ENCODE results near the gene ADIPOR1.
"Not testable (repeated sequence)": the region's sequence is repeated elsewhere in the genome, so short reads cannot be mapped to it uniquely, and the experiment has no call there.

Gene ADIPOR1

DNA sequence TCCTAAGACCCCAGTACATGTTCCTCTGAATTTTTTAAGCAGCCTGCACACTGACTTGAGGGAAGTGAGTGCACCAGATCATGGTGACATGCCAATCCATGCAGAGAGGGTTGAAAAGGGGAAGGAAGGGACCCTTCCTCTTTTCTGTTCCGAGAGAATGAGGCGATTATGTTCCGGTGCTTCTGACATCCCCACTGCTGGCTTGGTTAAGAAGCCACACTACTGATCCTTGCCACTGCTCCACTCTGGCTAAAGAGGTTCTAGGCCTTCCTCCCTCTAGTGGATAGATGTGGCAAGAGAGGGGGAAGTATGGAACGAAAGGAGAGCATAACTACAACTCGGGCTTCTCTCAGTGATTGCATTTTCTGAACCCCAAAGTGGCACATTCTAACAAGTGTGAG is 10.8 kb upstream of the ADIPOR1 start:
- DNase-seq = no peak

DNA sequence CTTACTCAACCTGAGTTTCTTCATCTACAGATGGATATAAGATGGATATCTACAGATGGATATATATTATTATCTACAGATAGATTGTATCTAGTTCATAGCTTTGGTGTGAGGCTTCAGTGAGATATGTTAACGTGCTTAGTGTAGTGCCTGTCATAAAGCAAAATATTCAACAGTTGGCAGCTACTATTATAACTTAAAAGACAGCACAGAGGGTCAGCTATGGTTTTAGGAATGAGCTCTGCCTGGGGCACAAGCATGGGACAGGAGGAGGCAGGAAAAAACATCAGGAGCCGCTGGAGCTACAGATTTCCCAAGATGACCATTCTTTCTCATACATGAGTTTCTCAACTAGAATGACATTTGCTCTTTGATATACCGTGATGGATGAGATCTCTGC is 10.2 kb upstream of the ADIPOR1 start:
- DNase-seq = no peak

DNA sequence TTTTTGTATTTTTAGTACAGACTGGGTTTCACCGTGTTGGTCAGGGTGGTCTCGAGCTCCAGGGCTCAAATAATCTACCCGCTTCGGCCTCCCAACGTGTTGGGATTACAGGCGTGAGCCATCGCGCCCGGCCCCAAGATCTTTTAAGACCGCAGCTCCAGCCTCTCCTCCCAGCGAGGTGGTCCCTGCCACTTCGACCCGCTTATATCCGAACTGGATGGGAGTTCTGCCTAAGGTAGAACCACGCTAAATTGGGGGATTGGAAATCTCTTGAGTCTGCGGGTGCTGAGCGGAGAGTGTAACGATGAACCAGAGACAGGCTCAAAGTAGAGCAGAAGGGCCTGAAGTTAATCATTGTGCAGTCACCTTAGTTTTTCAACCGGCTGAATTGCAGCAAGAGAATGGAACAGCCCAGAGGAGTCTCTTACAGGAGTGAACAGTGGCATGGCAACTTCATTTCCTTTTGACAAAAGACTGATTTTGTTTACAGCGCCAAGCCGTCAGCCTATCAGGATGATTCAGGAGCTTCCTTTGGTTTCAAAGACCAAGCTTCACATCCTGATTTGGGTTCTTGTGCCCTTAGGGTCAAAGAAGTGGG is 9.7 kb upstream of the ADIPOR1 start:
- no peak for DNase-seq

DNA sequence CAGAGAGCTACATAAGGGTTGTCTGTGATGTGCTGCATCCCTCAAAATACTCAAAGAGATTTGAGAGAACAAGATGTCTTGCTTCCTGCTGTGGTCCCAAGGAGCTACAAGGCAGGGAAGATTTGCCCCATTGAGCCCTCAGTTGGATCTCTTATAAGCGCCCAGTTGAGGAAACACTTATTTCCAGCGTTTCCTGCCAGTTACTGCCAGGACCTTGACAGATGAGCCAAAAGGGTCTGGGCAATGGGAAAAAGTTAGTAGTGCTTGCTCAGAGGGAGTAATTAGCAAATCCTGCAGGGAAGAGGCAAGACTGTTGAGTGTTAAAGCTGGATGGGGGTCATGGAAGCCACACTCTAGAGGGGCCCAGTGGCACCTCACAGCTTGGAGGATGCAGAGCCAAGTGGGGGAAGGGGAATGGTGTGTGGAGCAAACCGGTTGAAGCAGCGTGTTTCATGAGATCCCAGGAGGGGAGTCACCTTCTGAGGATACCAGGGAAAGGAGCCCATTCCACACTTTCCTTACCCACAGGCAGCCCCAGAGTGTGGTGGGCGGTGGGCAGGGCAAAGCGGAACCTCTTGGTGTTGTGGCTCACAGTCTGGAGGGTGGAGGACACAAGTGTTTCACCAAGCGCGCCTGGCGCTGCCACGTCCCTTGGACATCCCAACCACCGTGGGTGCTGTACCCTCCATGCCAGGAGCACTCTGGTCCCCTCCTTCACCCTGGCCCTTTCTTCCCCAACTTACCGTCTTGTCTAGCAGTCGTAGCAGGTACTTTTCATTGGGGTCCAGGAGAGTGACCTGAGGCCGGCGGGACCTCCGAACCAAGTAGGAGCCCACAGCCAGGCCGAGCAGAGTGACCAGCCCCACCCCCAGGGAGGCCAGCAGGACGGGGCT is 8.1 kb upstream of the ADIPOR1 start:
- no peak for DNase-seq

DNA sequence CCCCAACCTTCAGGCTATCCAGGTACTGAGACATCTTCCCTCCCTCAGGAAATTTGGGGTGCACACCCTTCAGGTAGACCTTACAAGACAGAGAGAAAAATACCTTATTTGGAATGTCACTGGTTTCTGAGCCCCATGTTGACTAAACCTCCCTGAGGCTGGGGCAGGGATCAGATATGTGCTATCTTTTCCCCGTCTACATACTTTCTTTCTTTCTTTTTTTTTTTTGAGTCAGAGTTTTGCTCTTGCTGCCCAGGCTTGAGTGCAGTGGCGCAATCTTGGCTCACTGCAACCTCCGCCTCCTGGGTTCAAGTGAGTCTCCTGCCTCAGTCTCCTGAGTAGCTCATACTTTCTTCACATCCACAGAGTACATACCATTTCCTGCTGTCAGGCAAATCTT is 7.3 kb upstream of the ADIPOR1 start:
- DNase-seq = no peak

DNA sequence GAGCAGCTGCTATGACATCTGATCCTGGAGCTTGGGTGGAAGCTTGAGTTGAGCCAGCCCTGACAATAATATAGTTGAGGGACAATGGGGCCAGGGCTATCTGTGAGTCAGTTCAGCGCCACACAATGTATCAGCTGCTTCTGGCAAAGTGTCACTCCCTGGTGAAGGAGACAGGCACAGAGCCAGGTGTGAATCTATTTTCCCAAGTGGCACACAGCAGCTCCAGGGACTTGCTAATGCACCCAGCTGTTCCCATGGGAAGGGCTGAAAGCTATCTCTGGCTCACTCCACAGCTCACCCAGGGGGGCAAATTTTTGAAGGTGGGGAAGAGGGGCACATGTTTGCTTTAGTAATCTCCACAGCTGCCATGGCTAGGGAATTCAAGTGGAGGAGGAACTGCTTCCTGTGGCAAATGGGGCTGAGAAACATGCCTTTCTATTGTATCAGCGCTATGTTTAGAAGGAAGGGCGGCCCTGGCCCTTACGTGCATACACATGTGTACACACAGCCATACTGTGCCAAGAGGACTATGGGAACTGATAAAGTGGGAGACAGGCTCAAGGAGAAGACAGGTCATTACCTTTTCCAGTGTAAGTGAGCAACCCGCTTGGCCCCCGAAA is 6.8 kb upstream of the ADIPOR1 start:
- no peak for DNase-seq

DNA sequence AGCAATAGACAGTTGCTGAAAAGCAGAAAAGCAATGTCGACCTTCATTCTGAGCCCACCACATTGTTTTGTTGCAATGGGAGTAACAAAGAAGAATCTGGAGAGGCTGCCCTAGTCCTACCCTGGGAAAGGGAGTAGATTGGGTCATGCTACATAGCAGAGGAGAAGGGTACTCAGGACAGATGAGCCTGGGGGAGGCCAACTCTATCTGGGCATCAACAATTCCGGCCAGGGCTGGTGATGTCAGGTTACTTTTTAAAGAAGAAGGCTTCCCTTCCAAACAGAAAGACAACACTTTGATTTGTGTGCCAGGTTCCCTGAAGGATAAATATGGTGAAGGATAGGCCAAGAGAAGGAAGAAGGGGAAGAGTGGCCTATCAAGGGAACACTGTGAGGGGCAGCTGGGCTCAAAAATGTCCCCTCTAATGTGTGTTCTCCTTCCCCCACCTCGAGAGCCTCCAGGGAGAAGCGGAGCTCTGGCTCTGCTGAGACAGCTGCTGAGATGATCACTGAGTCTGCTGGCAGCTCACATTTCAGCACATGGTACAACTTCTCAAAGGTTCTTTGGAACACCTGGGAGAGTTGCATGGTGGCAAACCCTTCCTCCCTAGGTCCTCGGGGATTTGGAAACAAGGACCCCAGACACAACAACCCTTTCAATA is 3.2 kb upstream of the ADIPOR1 start:
- DNase-seq = no peak

DNA sequence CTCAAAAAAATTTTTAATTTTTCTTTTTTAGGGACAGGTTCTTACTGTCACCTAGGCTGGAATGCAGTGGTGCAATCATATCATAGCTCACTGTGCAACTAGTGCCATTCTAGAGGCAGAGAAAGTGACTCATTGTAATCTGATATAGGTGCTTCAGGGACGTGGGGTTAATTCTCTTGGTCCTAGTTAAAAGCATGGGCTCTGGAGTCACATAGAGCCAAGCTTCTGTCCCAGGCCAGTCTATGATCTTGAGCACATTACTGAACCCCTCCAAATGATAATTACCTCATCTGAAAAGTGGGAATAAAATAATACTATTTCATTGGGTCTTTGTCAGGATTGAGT is 1.1 kb upstream of the ADIPOR1 start:
- DNase-seq = no peak

DNA sequence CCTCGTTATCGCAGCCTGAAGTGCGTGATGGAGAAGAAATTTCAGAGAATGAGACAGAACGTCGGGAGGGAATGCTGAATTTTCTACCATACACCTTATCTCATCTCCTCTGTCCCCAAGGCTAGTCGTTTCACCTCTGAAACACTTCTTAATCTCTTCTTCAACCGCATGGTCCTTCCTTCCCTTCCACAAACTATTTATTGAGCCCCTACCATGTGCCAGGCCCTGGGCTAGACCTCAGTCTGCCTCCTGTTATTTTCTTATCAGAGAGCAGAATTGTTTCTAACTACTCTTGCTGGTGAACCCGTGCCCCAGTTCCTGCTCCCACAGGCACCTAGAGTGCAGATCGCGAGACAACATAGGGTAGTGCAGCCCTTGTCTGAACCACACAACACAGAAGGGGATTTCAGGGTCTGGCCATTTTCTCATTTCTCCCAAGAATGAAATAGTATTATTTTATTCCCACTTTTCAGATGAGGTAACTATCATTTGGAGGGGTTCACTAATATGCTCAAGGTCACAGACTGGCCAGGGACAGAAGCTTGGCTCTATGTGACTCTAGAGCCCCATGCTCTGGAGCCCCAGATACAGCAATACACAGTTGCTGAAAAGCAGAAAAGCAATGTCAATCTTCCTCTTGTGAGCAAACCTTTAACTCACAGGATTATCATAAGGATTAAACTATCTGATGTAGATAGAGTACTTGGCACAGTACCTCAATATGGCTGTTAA is 598 bp upstream of the ADIPOR1 start:
- DNase-seq = no peak

DNA sequence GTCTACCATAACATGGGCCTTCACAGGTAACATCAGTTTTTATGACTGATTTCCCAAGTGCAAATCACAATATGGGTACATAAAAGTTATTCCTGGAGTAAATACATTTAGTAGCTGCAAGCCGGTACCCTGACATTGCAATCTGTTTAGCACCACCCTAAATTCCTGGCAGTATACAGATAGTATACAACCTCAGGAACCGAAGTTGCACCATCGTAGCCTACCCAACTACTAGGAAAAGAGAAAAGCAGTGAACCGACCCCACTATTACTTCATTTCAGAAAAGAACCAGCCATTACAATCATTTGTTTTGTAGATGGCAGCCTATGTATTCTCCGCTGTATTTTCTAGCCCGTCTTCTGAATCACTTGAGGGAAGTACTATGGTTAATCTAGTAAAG is 1.1 kb downstream of the ADIPOR1 start:
- DNase-seq = no peak

DNA sequence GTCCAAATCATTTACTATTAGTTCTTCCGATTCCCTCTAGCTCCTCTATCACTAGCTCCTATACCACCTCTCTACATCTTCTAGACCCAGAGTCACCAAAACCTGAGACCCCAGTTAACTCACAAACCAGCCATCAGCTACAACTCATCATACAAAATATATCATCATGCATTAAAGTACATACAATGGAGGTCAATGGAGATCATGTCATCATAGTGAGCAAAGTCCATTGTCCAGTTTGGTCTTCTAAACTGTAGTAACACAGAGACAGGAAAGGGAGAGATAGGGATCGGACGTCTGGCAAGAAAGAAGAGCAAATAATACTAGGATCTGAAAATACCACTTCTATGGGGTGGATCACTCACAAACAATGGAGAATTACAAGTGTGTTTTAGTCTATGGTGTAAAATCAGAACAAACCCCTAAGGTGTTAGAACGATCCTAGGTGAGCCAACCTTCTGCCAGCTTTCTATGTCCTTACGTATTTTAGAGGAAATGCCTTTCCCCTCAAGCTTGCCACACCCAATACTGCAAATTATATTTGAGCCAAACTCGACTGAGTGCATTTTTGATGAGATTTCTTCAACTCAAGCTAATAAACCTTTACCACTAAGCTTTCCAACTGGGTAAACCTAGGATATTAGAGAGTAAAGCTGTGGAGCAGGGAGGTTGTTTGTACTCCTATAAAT is 3.9 kb downstream of the ADIPOR1 start:
- DNase-seq = no peak

DNA sequence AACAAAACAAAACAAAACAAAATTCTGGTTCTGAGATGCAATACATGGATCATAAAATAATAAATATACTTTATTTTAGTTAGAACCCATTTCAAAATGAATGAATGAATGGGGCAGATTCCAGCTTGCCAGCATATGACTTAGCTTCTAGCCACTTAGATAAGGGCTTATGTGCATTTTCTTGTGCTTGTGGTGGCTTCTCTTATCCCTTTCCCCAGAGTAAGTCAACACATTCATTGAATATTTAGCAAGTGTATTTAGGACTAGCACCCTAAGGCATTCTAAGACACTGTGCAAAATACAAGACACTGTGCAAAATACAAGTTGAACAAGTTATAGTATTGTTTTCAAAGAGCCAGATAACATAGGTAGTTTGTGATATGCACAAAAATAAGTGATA is 4.7 kb downstream of the ADIPOR1 start:
- no peak for DNase-seq

DNA sequence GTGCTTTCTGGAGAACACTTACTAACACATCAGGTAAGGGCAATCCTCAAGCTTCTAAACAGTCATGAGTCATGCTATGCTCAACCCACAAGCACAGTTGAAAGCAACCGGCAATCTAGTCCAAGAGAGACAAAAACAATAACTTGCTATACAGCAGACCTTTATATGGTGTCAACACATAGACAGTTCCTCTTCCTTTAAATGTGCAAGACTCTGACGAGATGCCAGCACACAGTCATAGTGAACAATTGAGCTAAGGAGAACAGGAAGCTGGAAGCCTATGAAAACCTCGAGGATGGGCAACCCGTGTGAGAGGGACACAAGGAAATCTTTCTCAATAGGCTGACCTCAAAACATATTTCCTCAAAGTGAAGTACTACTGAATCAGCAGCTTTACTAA is 5.3 kb downstream of the ADIPOR1 start:
- DNase-seq = no peak

DNA sequence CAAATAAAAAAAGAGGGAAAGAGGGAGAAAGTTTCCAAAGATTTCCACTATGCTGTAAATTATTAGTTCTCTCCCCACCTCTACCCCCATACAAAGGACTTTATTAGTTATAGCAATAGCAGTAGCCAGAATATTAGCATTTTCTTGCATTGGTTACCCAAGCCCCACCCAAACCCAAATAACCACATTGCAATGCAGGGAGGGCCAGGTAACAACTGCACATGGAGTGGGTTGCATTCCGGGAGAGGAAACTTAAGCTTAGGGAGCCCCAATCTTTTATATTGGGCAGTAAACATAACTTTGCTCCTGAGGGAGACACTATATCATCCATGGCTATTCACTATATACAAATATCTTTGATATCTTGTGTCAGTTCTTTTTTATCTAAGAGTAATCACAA is 6.0 kb downstream of the ADIPOR1 start:
- no peak for DNase-seq

DNA sequence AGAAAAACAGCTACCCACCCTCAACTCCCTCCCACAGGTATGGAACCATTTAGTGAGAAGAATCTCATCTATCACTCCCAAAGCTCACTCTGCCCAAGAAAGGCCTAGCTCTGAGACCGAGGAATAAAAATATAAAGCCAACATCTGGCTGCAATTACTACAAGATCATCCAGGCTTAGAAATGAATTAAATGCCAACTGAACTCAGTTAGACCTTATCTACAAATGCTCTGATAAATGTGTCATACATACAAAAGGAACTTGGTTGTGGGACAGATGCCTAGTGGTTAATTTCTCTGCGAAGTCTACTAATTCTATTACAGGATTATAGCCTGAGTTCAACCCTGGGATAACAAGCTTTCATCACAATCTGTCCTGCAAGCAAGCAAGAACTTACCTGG is 6.7 kb downstream of the ADIPOR1 start:
- DNase-seq = no peak

DNA sequence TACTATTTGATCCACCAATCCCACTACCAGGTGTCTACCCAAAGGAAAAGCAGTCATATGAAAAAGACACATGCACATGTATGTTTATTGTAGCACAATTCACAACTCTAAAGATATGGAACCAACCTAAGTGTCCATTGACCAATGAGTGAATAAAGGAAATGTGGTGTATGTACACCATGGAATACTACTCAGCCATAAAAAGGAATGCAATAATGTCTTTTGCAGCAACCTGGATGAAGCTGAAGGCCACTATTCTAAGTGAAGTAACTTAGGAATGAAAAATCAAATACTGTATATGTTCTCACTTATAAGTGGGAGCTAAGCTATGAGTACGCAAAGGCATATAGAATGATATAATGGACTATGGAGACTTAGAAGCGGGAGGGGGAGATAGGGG is 12.6 kb downstream of the ADIPOR1 start:
- DNase-seq = no peak

DNA sequence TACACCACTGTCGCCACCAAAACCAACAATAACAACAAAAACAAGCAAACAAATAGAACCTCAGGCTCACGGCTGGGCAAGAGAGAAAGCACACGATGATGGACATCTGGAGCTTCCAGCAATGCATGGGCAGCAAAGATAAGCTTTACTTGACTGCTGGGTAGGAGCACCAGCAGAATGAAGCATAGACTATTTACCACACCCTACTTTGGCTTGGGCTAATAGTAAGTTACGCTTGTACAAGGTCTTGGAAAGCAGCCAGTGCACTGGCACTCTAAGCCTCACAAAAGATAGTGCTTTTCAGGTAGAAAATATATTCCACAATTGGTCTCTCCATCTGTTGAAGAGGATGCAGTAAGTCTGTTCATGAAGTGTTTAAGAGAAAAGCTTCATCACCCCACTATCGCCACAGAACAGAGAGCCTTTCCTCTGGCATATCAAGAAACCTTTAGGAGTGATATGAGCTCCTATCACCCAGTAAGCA is 13.6 kb downstream of the ADIPOR1 start:
- DNase-seq = no peak

DNA sequence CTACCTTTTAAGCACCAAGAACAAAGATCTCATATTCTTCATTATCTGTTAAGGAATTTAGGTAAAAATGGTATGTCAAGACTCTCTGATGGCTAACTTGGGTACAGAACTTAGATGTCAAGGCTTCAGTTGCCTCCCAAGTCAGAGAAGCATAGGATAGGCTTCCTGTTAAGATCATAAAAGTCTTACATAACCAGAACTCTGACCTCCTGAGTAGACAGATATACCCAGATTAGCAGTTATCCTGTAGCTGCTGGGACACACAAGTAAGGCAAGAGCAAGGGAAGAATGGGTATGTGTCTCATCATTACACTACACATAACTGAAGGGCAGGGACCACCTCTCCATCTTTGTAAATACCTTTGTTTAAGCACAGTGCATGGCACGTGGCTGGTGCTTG is 15.7 kb downstream of the ADIPOR1 start:
- no peak for DNase-seq

DNA sequence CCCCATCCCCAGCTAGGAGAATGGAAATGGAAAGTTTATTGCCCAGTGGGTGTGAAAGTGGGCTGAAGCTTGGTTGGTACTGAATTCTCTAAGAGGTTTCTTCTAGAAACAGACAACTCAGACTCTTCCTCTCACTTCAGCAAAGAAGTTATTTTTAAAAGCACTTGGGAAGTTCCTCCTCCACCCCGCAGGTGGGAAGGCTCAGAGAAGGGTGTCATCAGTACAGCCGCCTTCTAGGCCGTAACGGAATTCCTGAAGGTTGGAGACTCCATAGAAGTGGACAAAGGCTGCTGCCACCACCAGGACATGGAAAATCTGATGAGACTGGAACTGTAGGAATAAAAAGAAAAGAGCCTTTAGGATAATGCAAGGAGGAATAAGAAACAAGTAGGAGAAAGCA is 16.7 kb downstream of the ADIPOR1 start:
- no peak for DNase-seq

DNA sequence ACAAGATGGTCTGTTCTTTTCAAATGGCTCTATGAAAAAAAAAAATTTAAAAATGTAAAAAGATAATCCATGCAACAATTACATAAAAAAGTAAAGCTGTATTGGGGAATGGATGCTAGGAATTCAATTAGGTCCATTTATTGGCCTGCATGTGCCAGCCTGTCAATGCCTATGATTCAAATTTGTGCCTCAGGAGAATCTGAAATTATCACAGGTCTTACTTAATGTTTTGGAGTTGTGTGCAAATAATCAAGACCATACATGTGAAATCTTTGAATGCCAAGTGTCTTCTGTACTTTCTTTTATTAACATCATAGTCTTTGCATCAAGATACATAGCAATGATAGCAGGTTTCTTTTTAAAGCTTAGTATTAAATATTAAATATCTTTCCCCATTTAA is 17.6 kb downstream of the ADIPOR1 start:
- DNase-seq = no peak

DNA sequence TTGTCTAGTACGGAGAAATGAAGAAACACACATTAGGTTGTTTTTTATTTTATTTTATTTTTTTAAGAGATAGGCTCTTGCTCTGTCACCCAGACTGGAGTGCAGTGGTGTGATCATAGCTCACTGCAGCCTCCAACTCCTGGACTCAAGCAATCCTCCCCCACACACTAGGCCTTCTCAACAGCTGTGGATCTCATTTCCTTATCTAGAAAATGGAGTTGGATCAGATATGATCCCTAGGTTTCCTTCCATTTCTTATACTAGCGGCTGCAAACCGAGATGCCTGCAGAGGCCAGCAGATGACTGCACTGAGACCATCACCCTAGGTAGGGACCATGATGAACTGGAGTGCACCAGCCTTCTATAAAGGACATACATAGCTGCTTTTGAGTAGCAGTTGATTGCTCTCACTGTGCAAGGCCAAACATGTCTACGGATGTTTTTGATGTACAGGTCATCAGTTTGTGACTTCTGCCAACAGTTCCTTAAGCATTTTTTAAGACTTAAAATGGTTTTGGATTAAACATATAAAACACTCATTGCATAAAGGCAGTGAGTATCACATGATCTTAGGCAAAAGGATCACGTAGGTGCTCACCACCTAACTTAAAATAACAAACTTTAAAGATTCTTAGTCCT is 19.7 kb downstream of the ADIPOR1 start:
- no peak for DNase-seq

DNA sequence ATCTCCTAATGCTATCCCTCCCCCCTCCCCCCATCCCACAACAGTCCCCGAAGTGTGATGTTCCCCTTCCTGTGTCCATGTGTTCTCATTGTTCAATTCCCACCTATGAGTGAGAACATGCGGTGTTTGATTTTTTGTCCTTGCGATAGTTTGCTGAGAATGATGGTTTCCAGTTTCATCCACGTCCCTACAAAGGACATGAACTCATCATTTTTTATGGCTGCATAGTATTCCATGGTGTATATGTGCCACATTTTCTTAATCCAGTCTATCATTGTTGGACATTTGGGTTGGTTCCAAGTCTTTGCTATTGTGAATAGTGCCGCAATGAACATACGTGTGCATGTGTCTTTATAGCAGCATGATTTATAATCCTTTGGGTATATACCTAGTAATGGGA is 21.7 kb downstream of the ADIPOR1 start:
- DNase-seq = not testable (repeated sequence)

Measured in activated CD4-positive, alpha-beta T cell treated with anti-CD3 and anti-CD28 coated beads for 1 hour (primary cell).